Smooth muscle cell (in vitro differentiated cells): Measurements from ENCODE around the gene OSBPL9. TPM values are rescaled to one million over a fixed set of nuclear protein-coding genes. Genes with fewer than 3 reads are reported as not detected.

Experiments
- DNase-seq: peaks from one replicate; lab custom pipeline; 2025; ENCODE audit not compliant: unreplicated experiment; lab: John Stamatoyannopoulos, UW
- H2AFZ ChIP-seq: fragments of 200-600 bp; sonication (generic); 2 replicates; pipeline ENCODE4 v1.6.0; 2016; ENCODE audit warnings: antibody characterized with exemption, low read depth, mild to moderate bottlenecking
- H3F3A ChIP-seq: fragments of 200-600 bp; sonication (generic); 2 replicates; pipeline ENCODE4 v1.6.0; 2017; ENCODE audit warnings: antibody characterized with exemption, low read depth
- H3K27ac ChIP-seq: fragments of 200-600 bp; sonication (generic); 2 replicates; pipeline ENCODE4 v1.5.1; 2016; ENCODE audit warnings: low read depth, mild to moderate bottlenecking
- H3K27me3 ChIP-seq: fragments of 200-600 bp; sonication (generic); 2 replicates; pipeline ENCODE4 v1.6.1; 2016; ENCODE audit warnings: low read depth, mild to moderate bottlenecking
- H3K36me3 ChIP-seq: fragments of 200-600 bp; sonication (generic); 2 replicates; pipeline ENCODE4 v1.5.1; 2016; ENCODE audit warnings: low read depth
- H3K4me1 ChIP-seq: fragments of 200-600 bp; sonication (generic); 2 replicates; pipeline ENCODE4 v1.5.1; 2016; ENCODE audit warnings: low read depth
- H3K4me2 ChIP-seq: fragments of 200-600 bp; sonication (generic); 2 replicates; pipeline ENCODE4 v1.6.0; 2016; ENCODE audit warnings: mild to moderate bottlenecking
- H3K4me3 ChIP-seq: fragments of 200-600 bp; sonication (generic); 2 replicates; pipeline ENCODE4 v1.5.1; 2016; ENCODE audit warnings: mild to moderate bottlenecking
- H3K79me2 ChIP-seq: fragments of 200-600 bp; sonication (generic); 2 replicates; pipeline ENCODE4 v1.6.0; 2016; ENCODE audit warnings: low read depth, mild to moderate bottlenecking
- H3K9ac ChIP-seq: fragments of 200-600 bp; sonication (generic); 2 replicates; pipeline ENCODE4 v1.6.0; 2016; ENCODE audit warnings: low read depth
- H3K9me3 ChIP-seq: fragments of 200-600 bp; sonication (generic); replicated peaks from 2 replicates; pipeline ENCODE4 v1.5.1; 2016; ENCODE audit warnings: low read depth
- H4K20me1 ChIP-seq: fragments of 200-600 bp; sonication (generic); 2 replicates; pipeline ENCODE4 v1.6.0; 2016; ENCODE audit warnings: low read depth
- CTCF ChIP-seq: fragments of 200-600 bp; sonication (generic); IDR thresholded peaks from 2 replicates; pipeline ENCODE4 v1.5.1; 2017; ENCODE audit warnings: borderline replicate concordance, mild to moderate bottlenecking, antibody characterized with exemption; ENCODE audit not compliant: insufficient read depth, poor library complexity, severe bottlenecking
- WGBS: methylation state at CpG from one replicate; pipeline ENCODE4 v1.1.7; 2016; ENCODE audit warnings: low lambda C conversion rate; 5-methylcytosine and 5-hydroxymethylcytosine counted together
- polyA plus RNA-seq: library from polyadenylated mRNA; unstranded; fragments of >200 nt; fragmentation: Nextera tagmentation; extraction: Ambion mirVana; gene quantifications from 2 replicates; pipeline ENCODE4 v1.2.1, GENCODE V29; 2016
- total RNA-seq: library from RNA; depleted of rRNA; stranded (reverse); fragments of >200 nt; gene quantifications from 2 replicates; pipeline ENCODE4 v1.2.3, GENCODE V29; 2014

OSBPL9 gene
- total and polyA plus RNA-seq, 2 experiments from 2014 or later, result 66.7 to 112 TPM

- Histone ChIP-seq H3K27ac (no peak overlapping the region), H3K79me2 (peaks cover 23% of the 10 kb centered on the region), H4K20me1 (peaks cover 20% of the 10 kb centered on the region), H3K4me3 (no peak overlapping the region), H3K36me3 (no peaks in the 10 kb centered on the region), H3K4me2 (no peak overlapping the region), H3F3A (no peaks in the 10 kb centered on the region), H3K9ac (no peak overlapping the region), H2AFZ (no peak overlapping the region), H3K4me1 (peaks cover 13% of the 10 kb centered on the region), H3K9me3 (no peaks in the 10 kb centered on the region), H3K27me3 (no peaks in the 10 kb centered on the region)
- DNase-seq, result no peak
- WGBS, result 93% methylated on average over 2 of the region's 2 CpGs
- no peak for TF ChIP-seq CTCF
These were observed 109.8 kb downstream of the OSBPL9 start for GRCh38 chr1:51726544-51727225.

GRCh38 chr1:51727366-51727765, 110.5 kb downstream of the OSBPL9 start:
- no peak for DNase-seq
- H3K4me1 ChIP-seq, result peaks cover 17% of the 10 kb centered on the region
- H3K9ac ChIP-seq, result no peak overlapping the region
- H3K36me3 ChIP-seq, result no peaks in the 10 kb centered on the region
- H3K27ac ChIP-seq, result no peak overlapping the region
- no peak for TF ChIP-seq CTCF
- H3K9me3 ChIP-seq, result no peaks in the 10 kb centered on the region
- peaks cover 27% of the 10 kb centered on the region for H3K79me2 ChIP-seq
- H4K20me1 ChIP-seq, result peaks cover 26% of the 10 kb centered on the region
- no peaks in the 10 kb centered on the region for H3F3A ChIP-seq
- H3K27me3 ChIP-seq, result no peaks in the 10 kb centered on the region
- 94% methylated on average over 4 of the region's 4 CpGs for WGBS
- no peak overlapping the region for H3K4me3 ChIP-seq
- no peak overlapping the region for H2AFZ ChIP-seq
- H3K4me2 ChIP-seq, result no peak overlapping the region

- Histone ChIP-seq H3K27ac (no peak overlapping the region), H3K9me3 (no peaks in the 10 kb centered on the region), H4K20me1 (peaks cover 32% of the 10 kb centered on the region), H3K4me2 (peak overlapping the region; percentile 97), H3K79me2 (peaks cover 40% of the 10 kb centered on the region), H3K27me3 (no peaks in the 10 kb centered on the region), H2AFZ (peak overlapping the region; percentile 46), H3K9ac (peak overlapping the region; percentile 81), H3K4me1 (peaks cover 17% of the 10 kb centered on the region), H3F3A (no peaks in the 10 kb centered on the region), H3K4me3 (peak overlapping the region; percentile 83), H3K36me3 (no peaks in the 10 kb centered on the region)
- no peak for DNase-seq
- TF ChIP-seq CTCF, result no peak
- WGBS, result 21% methylated on average over 12 of the region's 12 CpGs
These were observed 111.8 kb downstream of the OSBPL9 start for GRCh38 chr1:51728611-51729155.
